KBM-7 (cell line): Measurements from ENCODE around the gene SYNJ2.

Experiments used
- DNase-seq: peaks from one replicate; pipeline ENCODE4 v3.0.0-alpha.2; 2015
- in situ Hi-C: fragments of 300-500 bp; cut with MboI; formaldehyde crosslinking; loops from 2 replicates; pipeline ENCODE4 v1.14.3; 2020; ENCODE audit warnings: low sequenced_read_pairs, low pct_unique_long_range_greater_than_20kb, mixed read lengths

SYNJ2 gene

DNA sequence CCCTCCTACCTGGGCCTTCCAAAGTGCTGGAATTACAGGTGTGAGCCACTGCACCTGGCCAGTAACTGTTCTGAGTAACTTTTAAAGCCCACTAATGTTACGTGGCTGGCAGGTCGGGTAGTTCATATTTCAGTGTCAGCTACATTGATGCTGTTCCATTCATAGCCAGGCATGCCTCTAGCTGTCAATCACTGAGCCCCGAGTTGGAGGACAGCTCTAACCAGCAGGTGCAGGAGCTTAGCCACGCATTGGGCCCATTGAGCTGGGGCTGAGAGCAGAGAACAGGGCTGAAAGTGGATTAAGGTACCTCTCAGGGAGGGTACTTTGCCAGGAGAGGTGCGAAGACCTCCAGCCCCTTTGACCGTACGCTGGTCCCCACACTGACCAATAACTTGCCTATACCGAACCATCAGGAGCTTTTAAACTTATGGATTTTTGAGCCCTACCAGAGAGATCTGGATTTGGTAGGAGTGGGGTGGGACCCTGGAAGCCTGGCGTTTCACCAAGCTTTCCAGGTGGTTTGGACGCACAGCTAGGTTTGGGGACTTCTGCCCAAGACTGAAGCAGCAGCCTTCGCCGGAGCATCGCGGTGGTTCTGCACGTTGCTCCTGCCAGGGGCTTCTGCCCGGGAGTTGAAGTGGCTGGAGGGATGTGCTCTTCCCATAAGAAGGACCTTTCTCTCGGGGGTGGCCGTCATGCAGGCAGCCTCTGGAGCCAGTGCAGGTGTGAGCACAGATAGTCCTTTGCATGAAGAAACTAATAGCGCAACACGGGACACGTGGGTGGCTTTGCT, 103.8 kb downstream of the SYNJ2 start:
- in situ Hi-C loops, result no loop called here

DNA sequence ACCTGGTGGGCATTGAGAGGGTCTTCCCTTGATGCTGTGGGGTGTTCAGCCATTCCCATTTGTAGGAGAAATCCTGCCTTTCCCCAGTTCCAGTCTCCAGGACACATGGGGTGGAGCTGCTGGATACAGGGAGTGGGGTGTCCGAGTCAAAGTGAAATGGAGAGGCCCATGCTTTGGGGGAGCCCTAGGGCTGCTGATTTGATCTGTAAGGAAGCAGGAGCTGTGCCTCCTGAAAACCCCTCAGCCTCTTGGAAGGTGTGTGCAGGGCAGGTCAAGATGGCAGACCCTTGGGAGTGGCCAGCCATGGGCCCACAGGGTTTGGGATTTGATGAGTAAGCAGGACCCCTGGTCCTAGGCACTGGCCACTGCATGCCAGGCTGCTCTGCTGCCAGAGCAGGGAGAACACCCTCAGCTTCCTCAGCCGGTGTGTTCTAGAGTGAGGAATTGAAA, 104.4 kb downstream of the SYNJ2 start:
- in situ Hi-C loops, result no loop called here
- no peak for DNase-seq

More for the DNA sequence above, 103.8 kb downstream of the SYNJ2 start:
- DNase-seq, result no peak

DNA sequence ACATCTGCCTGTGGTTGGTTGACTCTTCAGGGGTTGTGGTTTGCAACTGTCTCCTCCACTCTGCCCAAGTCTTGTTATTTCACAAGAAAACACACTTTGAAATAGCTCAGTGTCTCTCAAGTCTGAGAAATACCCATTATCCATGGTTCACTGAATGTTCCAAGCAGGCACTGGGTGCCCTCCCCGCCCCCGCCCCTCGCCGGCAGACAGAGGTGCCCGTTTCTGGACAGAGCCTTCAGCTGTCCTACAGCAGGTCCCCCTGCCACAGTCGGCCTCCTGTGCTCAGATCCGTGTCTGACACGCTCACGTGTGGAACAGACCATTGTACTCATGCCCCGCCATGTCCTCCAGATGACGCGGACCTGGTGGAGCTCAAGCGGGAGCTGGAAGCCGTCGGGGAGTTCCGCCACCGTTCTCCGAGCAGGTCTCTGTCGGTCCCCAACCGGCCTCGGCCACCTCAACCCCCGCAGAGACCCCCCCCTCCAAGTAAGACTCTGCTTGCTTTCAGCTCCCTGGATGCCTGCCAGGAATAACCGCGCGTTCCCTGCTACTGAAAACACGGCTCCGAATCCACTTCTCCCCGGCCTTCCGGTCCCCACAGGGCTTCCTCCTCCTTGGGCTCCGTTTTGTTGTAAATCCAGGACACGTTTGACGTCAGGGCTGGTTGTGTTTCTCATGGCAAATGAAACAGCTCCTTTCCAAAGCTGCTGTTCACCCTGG, 105.0 kb downstream of the SYNJ2 start:
- in situ Hi-C loops, result no loop called here
- DNase-seq, result peak; percentile 94

DNA sequence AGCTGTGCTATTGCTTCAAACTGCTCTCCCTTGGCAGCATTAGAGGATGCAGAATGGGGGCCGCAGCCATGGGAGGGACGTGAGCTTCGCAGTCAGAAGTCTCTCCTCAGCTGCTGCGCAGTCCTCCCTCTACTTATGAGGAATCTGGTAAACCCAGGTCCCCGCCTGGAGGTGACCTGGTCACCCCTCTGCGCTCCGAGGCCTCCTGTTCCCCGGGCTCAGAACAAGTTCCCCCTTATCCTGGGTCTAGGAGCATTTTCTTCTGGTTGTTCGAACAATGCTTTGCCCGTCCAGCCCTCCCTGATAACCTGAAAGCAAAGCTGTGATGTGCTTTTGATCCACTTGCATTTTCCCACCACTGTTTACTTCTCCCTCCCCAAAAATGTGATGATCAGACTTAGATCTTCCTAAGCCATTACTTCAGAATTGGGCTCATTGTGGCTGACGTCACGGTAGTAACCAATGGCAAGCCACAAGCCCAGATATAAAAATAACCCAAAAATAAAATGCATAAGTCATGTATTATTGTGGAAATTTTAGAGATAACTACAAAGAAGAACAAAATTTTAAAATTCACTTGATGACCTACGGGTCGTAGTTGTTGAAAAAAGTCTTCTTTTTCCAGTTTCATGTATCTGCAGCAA, 105.7 kb downstream of the SYNJ2 start:
- in situ Hi-C loops, result no loop called here
- no peak for DNase-seq

DNA sequence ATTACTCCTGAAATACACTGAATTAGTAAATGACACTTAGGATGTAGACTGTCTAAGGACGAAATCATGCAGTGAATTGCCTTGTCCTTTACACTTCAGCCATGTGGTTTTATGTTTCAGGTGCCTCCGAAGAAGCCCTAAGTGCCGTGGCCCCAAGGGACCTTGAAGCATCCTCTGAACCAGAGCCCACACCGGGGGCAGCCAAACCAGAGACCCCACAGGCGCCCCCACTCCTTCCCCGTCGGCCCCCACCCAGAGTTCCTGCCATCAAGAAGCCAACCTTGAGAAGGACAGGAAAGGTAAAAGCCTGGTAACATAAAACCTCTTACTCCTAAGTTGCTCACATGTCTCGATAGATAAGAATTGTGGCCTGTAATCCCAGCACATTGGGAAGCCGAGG, 111.1 kb downstream of the SYNJ2 start:
- in situ Hi-C loops, result no loop called here
- DNase-seq, result no peak

DNA sequence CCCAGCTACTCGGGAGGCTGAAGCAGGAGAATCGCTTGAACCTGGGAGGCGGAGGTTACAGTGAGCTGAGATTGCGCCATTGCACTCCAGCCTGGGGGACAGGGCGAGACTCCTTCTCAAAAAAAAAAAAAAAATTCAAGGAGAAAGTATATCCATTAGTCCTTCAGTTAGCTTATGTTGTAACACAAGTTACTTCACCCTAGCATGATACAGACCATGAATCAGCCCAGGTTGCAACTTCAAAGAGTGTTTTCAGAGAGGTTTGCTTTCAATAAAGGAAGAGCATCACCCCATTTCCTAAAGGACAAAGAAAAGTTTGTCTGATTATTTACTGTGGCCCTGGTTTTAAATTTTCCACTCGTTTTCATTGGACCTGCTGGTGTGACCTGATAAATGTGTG, 113.4 kb downstream of the SYNJ2 start:
- no peak for DNase-seq
- in situ Hi-C loops, result no loop called here

DNA sequence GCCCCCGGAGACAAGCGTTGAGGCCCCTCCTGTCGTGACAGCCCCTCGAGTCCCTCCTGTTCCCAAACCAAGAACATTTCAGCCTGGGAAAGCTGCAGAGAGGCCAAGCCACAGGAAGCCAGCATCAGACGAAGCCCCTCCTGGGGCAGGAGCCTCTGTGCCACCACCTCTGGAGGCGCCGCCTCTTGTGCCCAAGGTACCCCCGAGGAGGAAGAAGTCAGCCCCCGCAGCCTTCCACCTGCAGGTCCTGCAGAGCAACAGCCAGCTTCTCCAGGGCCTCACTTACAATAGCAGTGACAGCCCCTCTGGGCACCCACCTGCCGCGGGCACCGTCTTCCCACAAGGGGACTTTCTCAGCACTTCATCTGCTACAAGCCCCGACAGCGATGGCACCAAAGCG, 114.0 kb downstream of the SYNJ2 start:
- in situ Hi-C loops, result no loop called here
- no peak for DNase-seq

DNA sequence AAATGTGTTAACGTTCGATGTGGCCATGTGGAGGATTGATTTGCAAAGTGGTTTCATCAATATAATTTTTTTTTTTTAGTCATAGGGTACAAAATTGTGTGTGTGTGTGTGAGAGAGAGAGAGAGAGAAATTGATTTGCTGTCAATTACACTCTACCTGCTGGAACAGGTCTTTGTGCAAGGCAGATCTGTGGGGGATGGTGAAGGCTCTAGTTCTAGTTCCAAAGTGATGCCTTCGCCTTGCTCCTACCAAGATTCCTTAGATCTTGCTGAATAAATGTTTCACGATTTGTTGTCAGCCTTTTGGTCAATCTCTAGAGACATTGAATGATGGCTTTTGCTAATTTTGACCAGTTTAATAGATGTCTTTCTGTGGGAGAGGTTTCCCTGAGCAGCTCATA, 121.6 kb downstream of the SYNJ2 start:
- in situ Hi-C loops, result no loop called here
- no peak for DNase-seq

DNA sequence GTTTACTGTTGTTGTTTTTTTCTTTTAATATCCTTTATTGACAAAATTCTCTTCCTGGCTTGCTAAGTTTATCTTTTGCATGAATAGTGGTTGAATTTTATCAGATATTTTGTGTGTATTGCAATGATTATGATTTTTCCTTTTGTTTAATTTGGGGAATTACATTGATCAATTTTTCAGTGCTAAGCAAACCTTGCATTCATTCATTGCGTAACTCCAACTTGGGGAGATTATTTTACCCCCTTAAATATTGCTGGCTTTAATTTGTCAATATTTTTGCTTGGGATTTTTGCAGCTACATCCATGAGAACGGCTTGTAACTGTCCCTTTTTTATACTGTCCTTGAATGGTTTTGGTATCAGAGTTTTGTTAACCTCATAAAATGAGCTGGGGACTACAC, 123.0 kb downstream of the SYNJ2 start:
- in situ Hi-C loops, result no loop called here
- DNase-seq, result no peak

DNA sequence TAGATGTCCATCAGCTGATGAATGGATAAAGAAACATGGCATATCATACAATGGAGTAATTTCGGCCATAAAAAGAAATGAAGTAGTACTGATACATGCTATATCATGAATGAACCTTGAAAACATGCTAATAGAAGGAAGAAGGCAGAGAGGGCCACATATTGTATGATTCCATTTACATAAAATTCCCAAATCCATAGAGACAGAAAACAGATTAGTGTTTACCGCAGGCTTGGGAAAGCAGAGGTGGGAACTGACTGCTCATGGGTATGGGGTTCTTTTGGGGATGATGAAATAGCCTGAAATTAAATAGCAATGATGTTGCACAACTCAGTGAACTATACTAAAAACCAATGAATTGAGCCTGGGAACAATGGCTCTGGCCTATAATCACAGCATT, 128.1 kb downstream of the SYNJ2 start:
- no peak for DNase-seq
- in situ Hi-C loops, result no loop called here

DNA sequence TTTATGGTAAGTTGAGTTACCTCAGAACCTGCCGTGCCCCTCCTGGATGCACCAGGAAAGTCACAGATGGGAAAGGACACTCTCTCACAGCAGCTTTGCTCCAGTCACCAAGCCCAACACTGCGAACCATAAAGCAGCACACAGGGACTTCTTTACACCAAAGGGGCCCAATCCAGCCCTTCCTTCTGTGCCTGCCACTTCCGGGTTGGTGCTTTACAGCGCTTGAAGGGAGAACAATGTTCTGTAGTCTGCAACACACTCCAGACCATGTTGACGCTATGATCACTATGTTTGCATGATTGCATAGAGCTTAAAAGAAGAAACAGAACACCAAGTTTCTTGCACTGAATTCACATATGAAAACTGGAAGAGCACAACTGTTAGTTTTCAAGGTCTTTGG, 129.3 kb downstream of the SYNJ2 start:
- in situ Hi-C loops, result no loop called here
- no peak for DNase-seq

DNA sequence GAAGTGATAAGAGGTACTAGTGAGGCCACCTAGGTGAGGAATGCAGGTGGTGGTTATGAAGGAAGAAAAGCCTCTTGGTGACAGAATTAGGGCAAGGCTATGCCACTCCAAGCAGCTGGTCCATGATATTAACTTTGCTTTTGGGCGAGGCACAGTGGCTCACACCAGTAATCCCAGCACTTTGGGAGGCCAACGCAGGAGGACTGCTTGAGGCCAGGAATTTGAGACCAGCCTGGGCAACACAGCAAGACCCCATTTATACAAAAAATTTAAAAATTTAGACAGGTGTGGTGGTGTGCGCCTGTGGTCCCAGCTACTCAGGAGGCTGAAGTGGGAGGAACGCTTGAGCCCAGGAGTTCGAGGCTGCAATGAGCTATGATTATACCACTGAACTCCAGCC, 130.3 kb downstream of the SYNJ2 start:
- in situ Hi-C loops, result no loop called here

DNA sequence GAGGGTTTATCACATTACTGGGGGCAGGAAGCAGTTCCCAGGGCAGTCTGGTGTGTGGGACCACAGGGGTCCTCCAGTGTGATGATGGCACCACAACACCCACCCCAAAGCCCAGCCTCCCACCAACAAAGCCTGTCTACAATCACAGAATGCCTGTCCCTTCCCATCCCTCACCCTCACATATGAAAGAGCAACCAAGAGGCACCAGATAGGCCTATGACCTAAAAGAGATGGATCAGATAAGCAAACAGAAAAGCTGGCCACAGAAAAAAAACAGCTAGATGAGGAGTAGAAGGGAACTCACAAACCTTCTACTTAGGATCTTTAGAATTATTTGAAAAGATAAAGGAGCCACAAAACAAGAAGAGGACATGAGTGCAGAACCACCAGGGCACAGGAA, 132.1 kb downstream of the SYNJ2 start:
- no peak for DNase-seq
- in situ Hi-C loops, result no loop called here

More for the DNA sequence above, 130.3 kb downstream of the SYNJ2 start:
- no peak for DNase-seq

DNA sequence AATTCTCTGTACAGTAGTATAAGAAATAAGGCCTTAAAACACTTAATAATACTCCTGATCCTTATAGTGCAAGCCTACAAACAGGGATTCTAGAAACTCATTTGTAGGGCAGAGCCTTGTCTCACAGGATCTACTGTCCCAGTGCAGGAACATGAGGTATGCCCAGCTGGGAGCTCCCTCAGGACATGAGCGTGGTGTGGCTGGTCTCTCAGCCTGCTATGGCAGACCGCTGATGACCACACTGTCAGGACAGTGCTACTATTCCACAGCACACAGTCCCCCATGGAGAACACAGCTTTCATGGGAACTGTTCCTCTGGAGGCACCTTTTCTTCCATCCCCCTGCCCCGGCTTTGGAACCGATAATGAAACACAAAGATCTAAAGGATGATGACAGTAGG, 133.4 kb downstream of the SYNJ2 start:
- in situ Hi-C loops, result no loop called here
- no peak for DNase-seq

DNA sequence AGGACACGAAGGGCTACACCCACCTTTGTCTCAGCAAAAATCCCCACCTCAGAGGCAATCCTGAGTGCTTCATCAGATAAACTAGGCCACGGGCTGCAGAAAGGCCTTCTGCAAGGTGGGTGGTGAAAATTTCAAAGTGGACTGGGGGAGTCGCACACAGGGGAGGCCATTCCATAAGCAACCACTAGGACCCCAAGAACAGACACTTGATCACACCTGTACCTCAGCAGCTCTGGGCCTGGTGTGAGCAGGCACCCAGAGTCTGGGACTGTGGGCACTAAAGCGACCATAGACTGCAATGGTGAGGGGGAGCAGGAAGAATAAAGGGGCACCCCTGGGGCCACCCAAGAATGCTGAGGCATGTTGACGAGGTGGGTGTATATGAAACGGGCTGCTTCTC, 133.8 kb downstream of the SYNJ2 start:
- no peak for DNase-seq
- in situ Hi-C loops, result no loop called here

DNA sequence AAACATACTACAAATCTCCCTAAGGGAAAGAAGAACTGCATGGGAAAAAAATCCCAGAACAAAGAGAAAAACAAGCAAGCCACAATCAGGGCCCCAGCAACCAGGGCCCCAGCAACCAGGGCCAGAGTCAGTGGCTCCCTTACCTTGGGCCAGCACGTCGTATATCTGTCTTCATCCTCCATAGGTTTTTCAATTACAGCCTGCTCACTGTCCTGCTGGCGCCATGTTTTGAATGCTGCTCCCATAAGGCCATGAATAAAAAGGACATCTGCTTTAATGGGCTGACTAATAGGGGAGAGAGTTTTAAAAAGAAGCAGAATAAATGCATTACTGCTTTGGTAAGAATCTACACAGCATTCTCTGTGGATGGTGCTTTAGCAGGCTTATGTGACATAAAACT, 137.2 kb downstream of the SYNJ2 start:
- DNase-seq, result no peak
- in situ Hi-C loops, result no loop called here

DNA sequence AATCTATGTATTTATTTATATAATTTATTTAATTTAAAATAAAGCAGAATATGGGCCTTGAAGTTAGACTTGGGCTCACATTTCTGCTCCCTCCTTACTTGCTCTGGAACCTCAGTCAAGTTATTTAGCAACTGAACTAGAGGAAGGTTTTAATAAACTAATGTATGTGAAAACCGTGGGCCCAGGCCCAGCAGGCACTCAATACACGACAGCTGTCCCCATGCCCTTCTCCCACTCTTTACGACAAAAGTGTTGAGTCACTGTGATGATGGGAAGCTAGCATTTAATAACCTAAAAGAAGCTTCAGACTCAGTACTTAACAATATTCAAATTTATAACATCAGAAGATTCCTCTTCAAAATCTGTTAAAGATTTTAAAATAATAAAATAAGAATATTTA, 139.7 kb downstream of the SYNJ2 start:
- in situ Hi-C loops, result no loop called here

DNA sequence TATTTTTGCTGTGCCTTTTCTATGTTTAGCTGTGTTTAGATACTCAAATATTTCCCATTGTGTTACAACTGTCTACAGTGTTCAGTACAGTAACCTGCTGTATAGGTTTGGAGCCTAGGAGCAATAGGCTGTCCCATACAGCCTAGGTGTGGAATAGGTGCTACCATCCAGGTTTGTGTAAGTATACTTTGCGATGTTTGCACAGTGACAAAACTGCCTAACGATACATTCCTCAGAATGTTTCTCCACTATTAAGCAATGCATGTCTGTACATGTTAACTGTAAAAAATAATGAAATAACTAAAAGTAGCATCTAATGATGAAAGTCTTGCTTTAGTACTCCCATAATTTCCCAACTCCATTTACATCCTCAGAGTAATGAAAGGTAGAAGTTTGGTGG, 140.4 kb downstream of the SYNJ2 start:
- DNase-seq, result no peak

More for the DNA sequence above, 139.7 kb downstream of the SYNJ2 start:
- no peak for DNase-seq

DNA sequence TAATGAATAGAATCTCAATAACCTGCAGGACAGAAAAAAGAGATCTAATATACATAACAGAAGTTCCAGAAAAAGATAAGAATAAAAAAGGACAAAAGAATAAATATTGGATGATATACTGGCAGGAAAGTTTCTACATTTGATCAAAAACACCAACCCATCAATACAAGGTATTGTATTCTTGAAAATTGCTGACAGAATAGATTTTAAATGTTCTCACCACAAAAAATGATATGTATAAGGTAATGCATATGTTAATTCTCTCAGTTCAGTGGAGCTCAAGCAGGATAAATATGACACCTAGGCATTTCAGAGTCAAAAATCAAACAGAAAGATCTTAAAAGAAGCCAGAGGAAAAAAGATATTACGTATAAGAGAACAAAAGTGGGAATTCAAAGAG, 142.6 kb downstream of the SYNJ2 start:
- no peak for DNase-seq
- in situ Hi-C loops, result no loop called here

More for the DNA sequence above, 140.4 kb downstream of the SYNJ2 start:
- in situ Hi-C loops, result no loop called here

DNA sequence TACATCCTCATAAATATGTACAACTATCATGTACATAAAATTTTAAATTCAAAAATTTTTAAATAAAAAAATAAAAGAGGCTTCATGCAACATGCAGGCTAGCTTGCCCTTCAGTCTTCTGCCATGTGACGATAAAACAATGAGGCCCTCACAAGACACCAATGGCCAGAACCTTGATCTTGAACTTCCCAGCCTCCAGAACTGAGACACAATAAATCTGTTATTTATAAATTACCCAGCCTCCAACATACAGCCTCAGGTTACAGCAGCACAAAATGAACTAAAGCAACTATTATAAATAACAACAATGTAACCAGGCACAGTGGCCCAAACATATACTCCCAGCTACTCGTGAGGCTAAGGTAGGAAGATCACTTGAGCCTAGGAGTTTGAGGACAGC, 143.6 kb downstream of the SYNJ2 start:
- DNase-seq, result no peak
- in situ Hi-C loops, result no loop called here
